ENCODE measurements around the gene PRTFDC1.
A peak's percentile ranks its signal among the peaks of the same experiment; 100 is the strongest.
"Not testable (repeated sequence)": the region's sequence is repeated elsewhere in the genome, so short reads cannot be mapped to it uniquely, and the experiment has no call there.

Gene PRTFDC1

DNA sequence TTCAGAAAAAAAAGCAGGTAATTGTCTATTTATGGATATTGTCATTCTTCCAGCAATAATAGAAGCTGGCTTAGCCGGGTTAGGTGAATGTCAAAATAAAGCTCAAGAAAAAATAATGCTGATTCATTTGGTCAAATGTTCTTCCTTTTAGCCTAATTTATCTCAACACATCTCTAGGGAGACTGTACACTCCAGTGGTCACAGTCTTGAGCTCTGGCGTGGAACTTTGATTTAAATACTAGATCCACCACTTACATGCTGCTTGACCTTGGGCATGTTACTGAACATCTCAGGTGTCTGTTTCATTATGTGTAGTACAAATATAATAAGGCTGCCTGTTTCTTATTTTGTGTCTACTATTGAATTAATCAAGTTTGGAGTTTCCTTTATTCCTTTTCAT lies 22.0 kb downstream of the PRTFDC1 start:
- no peak for DNase-seq (ENCODE audit: low spot score)

DNA sequence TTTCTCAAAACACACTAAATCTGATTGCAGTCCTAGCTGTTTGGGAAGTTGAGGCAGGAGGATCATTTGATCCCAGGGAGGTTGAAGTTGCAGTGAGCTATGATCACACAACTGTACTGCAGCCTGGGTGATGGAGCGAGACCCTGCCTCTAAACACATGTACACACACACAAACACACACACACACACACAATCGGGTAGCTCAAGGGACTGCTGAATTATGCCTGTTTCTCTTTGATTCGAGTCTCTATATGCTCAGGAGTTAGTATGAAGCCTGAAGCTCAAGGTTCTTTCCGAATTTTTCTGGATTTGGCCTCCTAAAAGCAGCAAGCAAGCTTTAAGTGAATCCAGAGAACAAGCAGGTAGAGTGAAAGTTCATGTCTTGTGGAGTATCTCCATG lies 22.5 kb downstream of the PRTFDC1 start:
- DNase-seq (ENCODE audit: low spot score) = no peak

DNA sequence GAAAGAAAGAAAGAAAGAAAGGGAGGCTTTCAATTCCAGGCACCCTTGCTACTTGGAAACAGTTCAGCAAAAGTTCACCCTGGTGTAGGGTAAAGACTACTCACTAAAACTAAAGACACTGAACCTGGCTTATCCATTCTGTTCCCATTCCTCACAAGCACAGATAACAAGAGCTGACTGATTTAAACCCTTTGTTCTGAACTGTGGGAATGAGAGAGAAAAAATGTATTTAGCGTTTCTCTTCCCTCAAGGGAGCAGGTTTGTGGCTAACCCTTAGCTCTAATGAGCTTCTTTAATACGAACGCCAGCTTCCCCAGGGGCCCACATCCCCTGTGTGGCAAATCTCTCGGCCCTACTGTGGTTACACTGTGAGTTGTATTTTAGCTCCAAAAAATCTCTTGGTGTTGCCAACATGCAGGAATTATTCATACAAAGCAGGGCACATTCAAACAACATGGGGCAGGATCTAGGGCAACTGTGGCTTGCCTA lies 23.3 kb downstream of the PRTFDC1 start:
- DNase-seq (ENCODE audit: low spot score) = no peak

DNA sequence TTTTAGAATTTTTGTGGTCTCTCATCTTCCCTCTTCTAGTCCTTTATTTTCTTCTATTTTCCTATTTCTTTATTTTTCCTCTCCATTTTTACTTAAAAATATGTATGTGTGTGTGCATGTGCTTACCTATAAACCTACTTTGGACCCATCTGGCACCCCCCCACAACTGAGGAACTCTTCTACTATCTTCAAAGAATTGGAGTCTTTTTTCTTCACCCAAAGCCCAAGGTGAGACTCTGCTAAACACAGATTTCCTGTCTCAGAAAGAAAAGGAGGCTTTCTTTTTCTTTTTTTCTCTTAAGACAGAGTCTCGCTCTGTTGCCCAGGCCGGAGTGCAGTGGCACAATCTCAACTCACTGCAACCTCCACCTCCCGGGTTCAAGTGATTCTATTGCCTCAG lies 24.2 kb downstream of the PRTFDC1 start:
- DNase-seq (ENCODE audit: low spot score) = no peak

DNA sequence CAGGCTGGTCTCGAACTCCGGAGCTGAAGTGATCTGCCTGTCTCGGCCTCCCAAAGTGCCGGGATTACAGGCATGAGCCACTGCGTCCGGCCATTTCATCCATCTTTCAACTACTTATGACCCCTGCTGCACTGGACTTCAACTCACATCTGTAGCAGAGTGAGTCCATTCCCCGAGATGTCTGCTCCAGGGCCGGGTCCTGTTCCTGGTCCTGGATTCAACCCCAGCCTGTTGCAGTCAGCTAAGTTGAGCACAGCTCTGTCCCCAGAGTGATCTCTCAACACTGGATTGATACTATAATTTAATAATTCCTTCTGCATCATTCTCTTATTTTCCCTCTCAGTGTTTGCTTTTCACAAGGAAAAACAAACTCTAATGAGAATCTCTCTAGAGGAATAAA lies 25.8 kb downstream of the PRTFDC1 start:
- no peak for DNase-seq (ENCODE audit: low spot score)

DNA sequence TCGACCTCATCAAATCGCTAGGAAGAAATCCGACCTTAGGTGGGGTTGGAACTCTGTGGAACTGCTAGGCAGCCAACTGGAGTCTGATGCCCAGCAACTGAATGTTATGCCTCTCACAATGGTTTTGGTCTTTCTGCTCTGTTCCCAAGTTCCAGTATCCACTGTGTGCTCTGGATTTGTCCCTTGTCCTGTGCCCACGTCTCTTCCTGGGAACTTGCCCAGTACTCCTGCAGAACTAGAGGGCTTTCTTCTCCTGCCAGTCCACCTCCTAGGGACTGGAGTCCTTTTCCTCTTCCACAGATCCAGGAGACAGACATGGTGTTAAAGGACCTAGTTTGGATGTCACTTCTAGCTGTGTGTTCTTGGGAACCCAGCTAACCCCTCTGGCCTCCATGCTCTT lies 26.6 kb downstream of the PRTFDC1 start:
- no peak for DNase-seq (ENCODE audit: low spot score)

DNA sequence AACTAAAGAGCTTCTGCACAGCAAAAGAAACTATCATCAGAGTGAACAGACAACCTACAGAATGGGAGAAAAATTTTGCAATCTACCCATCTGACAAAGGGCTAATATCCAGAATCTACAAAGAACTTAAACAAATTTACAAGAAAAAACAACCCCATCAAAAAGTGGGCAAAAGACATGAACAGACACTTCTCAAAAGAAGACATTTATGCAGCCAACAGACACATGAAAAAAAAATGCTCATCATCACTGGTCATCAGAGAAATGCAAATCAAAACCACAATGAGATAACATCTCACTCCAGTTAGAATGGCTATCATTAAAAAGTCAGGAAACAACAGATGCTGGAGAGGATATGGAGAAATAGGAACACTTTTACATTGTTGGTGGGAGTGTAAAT lies 27.9 kb downstream of the PRTFDC1 start:
- DNase-seq (ENCODE audit: low spot score) = not testable (repeated sequence)

DNA sequence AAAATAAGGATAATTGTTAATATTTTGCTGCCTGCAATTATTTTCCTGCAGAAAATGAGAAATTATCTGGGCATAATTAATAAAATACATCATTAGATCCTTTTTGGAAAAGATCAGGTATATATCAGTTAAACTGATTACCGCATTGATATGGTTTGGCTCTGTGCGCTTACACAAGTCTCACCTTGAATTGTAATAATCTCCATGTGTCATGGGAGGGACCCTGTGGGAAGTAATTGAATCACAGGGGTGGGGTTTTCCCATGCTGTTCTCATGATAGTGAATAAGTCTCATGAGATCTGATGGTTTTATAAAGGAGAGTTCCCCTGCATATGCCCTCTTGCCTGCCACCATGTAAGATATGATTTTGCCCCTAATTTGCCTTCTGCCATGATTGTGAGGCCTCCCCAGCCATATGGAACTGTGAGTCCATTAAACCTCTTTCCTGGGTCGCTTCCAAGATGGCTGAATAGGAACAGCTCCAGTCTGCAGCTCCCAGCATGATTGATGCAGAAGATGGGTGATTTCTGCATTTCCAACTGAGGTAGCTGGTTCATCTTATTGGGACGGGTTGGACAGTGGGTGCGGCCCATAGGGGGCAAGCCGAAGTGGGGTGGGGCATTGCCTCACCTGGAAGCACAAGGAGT lies 30.1 kb downstream of the PRTFDC1 start:
- not testable (repeated sequence) for DNase-seq (ENCODE audit: low spot score)

DNA sequence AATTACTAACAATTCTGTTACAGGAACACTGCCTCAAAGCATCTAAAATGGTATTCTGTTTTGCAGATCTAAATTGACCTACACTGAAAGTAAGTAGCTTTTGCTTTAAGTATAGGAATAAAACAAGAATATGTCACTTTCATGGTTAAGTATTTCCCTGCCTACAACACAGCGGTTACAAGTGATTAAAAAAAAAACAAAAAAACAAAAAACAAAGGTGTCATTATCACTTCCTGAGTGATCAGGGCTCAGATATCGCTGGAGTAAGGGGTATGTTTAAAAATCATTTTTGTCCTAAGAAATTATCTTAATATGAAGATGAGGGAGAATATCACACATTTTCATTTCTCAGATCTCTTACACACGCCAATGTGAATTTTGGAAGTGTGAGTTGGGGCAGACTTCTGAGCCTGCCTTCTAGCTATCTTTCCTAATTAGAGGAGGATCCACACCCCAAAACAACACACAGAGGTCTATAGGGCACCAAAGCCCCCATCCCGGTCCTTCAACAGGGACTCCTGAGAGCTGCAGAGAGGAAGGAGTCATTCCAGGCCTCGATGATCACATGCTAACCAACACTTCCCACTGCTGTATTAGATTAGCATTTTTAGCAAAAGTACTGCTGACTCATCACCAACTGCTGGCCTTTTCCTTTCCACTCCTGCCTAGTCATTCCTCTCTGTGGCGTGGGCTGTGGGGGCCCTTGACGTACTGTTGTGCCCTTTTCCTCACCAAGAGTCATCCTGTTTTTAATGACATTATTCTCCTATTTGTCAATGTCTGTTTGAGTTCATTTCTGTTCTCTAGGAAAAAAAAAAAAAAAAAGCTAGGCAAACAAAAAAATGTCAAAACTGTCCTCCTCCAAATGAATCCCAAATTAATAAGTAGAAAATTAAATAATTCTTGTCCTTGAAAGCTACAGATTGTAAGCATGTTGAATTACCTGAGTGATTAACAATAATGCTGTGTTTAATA lies 31.2 kb downstream of the PRTFDC1 start:
- DNase-seq (ENCODE audit: low spot score) = peak; percentile 98

DNA sequence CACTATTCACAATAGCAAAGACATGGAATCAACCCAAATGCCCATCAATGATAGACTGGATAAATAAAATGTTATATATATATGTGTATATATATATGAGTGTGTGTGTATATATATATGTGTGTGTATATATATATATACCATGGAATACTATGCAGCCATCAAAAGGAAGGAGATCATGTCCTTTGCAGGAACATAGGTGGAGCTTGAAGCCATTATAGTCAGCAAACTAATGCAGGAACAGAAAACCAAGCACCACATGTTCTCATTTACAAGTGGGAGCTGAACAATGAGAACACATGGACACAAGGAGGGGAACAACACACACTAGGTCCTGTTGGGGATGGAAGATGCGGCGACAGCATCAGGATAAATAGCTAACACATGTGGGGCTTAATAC lies 32.2 kb downstream of the PRTFDC1 start:
- DNase-seq (ENCODE audit: low spot score) = not testable (repeated sequence)

DNA sequence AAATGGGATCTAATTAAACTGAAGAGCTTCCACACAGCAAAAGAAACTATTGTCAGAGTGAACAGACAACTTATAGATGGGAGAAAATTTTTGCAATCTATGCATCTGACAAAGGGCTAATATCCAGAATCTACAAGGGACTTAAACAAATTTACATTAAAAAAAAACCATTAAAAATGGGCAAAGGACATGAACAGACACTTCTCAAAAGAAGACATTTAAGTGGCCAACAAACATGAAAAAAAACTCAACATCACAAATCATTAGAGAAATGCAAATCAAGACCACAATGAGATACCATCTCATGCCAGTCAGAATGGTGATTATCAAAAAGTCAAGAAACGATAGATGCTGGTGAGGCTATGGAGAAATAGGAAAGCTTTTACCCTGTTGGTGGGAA lies 32.8 kb downstream of the PRTFDC1 start:
- DNase-seq (ENCODE audit: low spot score) = not testable (repeated sequence)

DNA sequence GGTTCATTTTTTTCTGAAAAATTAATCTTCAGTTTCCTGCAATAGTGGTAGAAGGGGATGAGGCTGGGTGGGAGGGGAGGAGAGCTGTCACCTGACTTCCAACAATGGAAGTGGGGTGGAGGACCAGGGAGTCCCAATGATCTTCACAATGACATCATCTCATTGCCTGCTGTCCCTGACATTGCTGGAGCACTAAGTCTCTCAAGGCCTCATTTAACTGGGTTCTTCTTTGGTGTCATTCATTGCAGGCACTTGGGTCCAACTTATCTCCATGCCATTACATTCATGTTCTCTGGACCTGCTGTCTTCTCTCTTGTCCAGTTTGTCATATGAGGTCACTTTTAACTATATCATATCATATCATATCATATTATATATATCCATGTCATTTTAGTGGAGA lies 34.4 kb downstream of the PRTFDC1 start:
- DNase-seq (ENCODE audit: low spot score) = no peak

DNA sequence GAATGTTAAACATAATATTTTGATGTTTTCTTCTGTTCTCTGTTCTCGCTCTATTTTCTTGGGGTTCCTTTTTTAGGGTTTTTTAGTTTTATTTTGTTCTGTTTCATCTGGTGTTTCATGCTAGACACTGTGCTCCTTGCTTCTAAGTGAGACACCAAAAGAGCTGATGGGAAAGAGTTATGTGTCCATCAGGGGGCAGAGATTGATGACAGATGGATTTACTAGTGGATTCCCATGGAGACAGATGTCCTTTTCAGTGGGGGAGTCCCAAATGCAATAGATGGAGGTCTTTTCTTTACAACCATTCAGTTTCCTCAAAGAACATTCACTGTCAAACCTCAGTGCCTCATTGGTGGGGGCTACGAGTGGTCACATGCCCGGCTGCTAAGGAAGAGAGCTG lies 34.9 kb downstream of the PRTFDC1 start:
- no peak for DNase-seq (ENCODE audit: low spot score)

DNA sequence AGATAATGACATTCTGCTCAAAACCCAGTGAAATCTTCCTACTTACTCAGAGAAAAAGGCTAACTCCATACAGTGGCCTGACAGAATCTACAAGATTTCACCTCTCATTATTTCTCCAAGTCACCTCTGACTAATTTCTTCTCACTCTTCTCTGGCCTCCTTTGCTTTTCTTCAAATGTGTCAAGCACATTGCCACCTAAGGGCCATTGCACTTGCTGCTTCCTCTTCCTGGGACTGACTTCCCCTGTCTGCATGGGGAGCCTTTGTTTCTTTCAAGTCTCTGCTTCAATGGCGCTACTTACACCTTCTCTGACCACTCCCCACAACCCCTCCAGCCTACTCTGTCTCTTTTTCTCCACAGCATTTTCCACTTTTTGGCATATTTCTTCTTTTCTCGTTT lies 36.0 kb downstream of the PRTFDC1 start:
- DNase-seq (ENCODE audit: low spot score) = peak; percentile 19

DNA sequence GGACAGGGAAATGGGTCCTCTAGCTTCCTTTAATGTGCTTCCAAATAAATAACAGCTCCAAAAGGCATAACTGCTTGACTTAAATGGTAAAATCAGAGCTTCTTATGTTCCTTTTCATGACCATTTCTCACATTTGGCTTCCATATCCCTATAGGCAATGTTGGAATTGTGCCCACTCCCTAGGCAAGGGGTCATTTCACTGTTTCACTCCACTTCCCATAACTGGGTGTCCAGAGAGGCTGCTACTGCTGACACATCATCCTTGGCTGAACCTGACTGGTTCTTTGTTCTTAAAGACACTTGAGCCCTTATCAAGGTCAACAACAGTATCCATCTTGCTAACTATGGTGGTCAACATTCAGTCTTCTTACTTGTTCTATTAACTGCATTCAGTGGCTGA lies 37.1 kb downstream of the PRTFDC1 start:
- DNase-seq (ENCODE audit: low spot score) = no peak

DNA sequence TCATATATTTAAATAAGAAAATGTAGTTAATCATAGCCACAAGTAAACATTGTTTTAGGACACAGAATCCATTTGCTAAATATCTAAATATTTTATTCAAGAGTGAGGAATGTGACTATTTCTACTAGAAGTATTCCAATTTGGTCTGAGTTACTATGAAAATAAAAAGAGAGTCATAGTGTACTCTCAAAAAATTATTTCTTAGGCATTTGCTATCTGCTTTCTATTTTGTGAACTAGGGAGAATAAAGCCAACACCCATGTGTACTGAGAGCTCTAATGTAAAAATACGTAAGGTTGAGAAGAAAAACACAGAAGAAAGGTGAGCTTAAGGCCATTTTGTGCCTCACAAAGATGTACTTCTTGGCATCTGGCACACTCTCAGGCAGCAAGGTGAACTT lies 38.3 kb downstream of the PRTFDC1 start:
- no peak for DNase-seq (ENCODE audit: low spot score)

DNA sequence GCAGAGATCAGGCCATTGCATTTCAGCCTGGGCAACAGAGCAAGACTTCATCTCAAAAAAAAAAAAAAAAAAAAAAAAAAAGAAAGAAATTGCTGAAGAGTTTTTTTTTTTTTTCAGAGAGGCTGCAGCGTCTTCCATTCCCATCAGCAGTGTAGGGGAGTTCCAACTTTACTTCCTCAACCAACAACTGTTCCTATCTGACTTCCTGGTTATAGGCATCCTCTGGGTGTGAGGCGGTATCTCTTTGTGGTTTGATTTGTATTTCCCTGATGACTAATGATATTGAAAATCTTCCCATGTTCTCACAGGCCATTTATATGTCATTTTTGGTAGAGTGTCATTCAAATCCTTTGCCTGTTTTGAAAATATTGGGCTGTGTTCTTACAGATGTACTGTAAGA lies 40.2 kb downstream of the PRTFDC1 start:
- DNase-seq (ENCODE audit: low spot score) = no peak

DNA sequence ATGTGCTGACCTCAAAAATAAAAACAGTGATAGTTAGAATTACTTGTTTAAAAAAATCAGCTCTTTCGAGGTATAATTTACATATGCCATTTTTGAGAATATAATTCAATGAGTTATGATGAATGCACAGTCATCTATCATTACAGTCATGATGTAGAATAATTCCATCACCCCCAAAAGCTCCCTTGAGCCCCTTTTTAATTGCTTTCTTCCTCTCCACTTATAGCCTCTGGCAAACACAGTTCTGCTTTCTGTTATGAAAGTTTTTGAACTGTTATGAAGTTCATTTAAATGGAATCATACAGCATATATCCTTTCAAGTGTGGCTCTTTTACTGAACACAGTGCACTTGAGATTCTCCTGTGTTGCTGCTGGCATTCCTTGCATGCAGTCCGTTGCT lies 41.4 kb downstream of the PRTFDC1 start:
- DNase-seq (ENCODE audit: low spot score) = no peak

DNA sequence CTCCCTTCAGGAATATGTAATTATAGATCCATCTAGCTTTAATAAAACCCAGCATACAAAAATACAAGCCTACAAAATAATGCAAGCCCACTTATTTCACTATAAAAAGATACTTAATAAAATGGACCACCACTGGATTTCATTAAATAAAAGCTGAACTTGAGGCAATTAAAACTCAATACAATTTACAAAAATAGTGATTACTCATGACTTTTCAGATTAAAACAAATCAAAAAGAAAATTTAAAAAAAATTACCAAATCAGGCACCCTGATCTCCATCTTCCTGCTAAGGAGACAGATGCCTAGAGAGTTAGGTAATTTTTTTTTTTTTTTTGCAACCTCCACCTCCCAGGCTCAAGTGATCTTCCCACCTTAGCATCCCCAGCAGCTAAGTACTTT lies 41.8 kb downstream of the PRTFDC1 start:
- DNase-seq (ENCODE audit: low spot score) = no peak

DNA sequence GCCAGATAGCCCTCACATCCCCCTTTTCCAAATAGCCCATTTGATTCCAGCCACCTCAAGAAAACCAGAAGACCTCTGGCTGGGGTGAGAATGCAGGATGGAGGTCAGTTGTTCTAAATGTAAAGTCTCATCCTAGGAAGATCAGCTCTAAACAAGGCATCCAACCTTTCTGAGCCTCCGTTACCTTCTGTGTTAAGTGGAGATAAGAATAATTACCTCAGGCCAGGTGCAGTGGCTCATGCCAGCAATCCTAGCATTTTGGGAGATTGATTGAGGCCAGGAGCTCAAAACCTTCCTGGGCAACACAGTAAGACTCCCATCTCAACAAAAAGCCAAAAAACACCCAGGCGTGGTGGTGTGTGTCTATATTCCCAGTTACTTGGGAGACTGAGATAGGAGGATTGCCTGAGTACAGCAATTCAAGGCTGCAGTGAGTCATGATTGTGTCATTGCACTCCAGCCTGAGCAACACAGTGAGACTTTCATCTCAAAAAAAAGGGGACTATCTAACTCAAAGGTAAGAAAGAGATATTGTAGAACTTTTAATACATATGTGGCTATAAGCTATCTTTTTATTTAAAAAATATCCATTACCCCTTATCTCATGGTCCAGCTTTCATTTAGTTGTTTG lies 43.5 kb downstream of the PRTFDC1 start:
- peak; percentile 85 for DNase-seq (ENCODE audit: low spot score)

DNA sequence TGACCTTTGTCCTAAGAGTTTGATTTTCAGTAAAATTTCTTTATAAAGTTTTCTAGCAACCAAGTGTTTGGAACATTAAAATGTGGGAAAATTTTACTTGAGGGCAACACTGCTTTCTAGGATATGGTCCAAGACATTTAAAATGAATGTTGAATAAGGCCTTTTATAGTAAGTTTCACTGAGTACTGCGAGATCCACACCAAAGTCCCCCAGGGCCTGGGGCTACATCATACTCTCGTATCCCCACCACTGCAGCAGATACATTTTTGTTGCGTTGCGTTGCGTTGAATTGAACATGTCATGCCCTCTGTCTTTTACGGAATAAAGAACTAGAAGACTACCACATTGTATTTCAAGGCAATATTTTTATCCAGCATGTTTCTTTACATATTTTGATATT lies 44.5 kb downstream of the PRTFDC1 start:
- DNase-seq (ENCODE audit: low spot score) = no peak

DNA sequence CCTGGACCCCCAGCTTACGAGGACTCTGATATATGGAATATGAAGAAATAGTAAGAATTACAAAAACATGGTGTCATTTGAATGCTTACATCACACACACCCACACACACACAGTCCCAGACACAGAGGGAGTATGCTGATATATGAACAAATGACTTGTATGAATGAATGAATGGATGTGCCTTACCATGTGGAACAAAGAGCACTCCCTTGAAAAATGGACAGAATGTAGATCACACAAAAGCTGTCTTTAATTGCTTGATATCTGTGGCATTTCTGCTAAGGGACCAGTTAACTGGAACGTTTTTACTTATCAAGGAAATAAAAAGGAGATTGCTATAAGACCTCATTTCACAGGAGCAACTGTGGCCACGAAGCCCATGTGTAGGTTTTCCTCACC lies 46.0 kb downstream of the PRTFDC1 start:
- no peak for DNase-seq (ENCODE audit: low spot score)

DNA sequence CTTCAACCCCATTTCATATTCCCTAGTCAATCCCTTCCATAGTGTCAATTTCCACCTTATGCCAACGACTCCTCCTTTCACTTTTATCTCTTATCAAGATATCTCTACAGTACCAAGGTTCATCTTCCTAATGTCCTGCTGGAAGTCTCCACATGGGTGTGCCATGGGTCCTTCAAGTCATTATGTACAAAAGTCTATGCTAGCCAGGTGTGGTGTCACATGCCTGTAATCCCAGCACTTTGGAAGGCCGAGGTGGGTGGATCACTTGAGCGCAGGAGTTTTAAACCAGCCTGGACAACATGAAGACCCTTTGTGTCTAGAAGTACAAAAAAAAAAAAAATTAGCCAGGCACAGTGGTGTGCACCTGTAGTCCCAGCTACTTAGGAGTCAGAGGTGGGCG lies 47.6 kb downstream of the PRTFDC1 start:
- DNase-seq (ENCODE audit: low spot score) = no peak
